GM21737 (cell line): Measurements from ENCODE around the gene TUBGCP6.

Experiments used
- ATAC-seq: cut with Tn5 transposase; IDR thresholded peaks from one replicate; pipeline ENCODE4 v1.9.1; 2021; ENCODE audit warnings: mild to moderate bottlenecking, moderate library complexity; ENCODE audit not compliant: unreplicated experiment

TUBGCP6 gene

GRCh38 chr22:50184004-50184901 is 60.6 kb downstream of the TUBGCP6 start:
- ATAC-seq = no peak

GRCh38 chr22:50183141-50183971 is 61.5 kb downstream of the TUBGCP6 start:
- ATAC-seq = no peak

- no peak for ATAC-seq
Observed at GRCh38 chr22:50182176-50183081, 62.4 kb downstream of the TUBGCP6 start.

GRCh38 chr22:50180727-50181521 is 63.9 kb downstream of the TUBGCP6 start:
- ATAC-seq = no peak

- ATAC-seq = no peak
Observed at GRCh38 chr22:50179937-50180726, 64.7 kb downstream of the TUBGCP6 start.

GRCh38 chr22:50178871-50179869 is 65.7 kb downstream of the TUBGCP6 start:
- ATAC-seq = no peak

GRCh38 chr22:50178471-50178864 is 66.4 kb downstream of the TUBGCP6 start:
- ATAC-seq = no peak

- no peak for ATAC-seq
Observed at GRCh38 chr22:50177537-50178470, 67.0 kb downstream of the TUBGCP6 start.

- no peak for ATAC-seq
Observed at GRCh38 chr22:50176850-50177536, 67.8 kb downstream of the TUBGCP6 start.

- no peak for ATAC-seq
Observed at GRCh38 chr22:50175921-50176849, 68.6 kb downstream of the TUBGCP6 start.

GRCh38 chr22:50175191-50175461 is 69.7 kb downstream of the TUBGCP6 start:
- ATAC-seq = no peak

- ATAC-seq = no peak
Observed at GRCh38 chr22:50174382-50175190, 70.2 kb downstream of the TUBGCP6 start.

- ATAC-seq = no peak
Observed at GRCh38 chr22:50173983-50174355, 70.9 kb downstream of the TUBGCP6 start.

GRCh38 chr22:50173311-50173982 is 71.4 kb downstream of the TUBGCP6 start:
- no peak for ATAC-seq
